SK-N-MC (cell line): ENCODE measurements around the gene CCDC160.

Experiments
- EZH2 ChIP-seq: fragments of 200-600 bp; sonication (generic); IDR thresholded peaks from one replicate; pipeline ENCODE4 v1.6.1; 2017; ENCODE audit warnings: antibody characterized with exemption
- FOXP2 ChIP-seq: optimal IDR thresholded peaks from 2 replicates; pipeline ENCODE3; 2011; ENCODE audit warnings: mild to moderate bottlenecking, moderate library complexity; ENCODE audit not compliant: insufficient read depth; ENCODE audit errors: extremely low read length, control extremely low read depth
- POLR2AphosphoS5 ChIP-seq: IDR thresholded peaks from 2 replicates; pipeline ENCODE4 v1.6.1; 2012; ENCODE audit warnings: mild to moderate bottlenecking, low read depth, low read length, borderline replicate concordance

DNA sequence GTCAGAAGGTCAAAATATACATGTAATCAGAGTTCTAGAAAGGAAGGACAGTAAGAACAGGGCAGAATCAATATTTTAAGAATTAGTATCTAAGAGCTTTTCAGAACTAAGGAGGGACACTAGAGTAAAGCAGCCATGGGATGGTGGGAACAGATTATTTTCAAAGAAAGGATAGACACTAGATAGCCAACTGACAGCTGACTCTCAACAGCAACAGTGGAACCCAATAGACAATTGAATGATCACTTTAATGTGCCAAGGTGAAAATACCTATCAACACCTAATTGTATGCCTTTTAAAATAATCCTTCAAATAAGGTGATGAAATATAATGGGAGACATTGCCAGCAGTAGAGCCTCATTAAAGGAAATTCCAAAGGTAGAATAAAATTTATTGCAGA is 26.5 kb upstream of the CCDC160 start:
- TF ChIP-seq EZH2 (no peak), POLR2AphosphoS5 (no peak), FOXP2 (no peak)
